OCI-LY3 (cell line): ENCODE results near the gene PLA1A.

Source experiments
- H2AFZ ChIP-seq: fragments of 200-600, 300-600 bp; shearing (Covaris generic); 2 replicates; pipeline ENCODE4 v1.6.0; 2014; ENCODE audit warnings: antibody characterized with exemption, low read depth, low read length
- H3K27ac ChIP-seq: fragments of 200-600, 300-600 bp; sonication (generic); 2 replicates; pipeline ENCODE4 v1.5.1; 2014; ENCODE audit warnings: mild to moderate bottlenecking, low read length, moderate library complexity, mixed read lengths
- H3K27me3 ChIP-seq: fragments of 200-600, 300-600 bp; sonication (generic); 2 replicates; pipeline ENCODE4 v1.6.1; 2014; ENCODE audit warnings: low read depth, low read length, mixed read lengths
- H3K36me3 ChIP-seq: fragments of 200-600, 300-600 bp; sonication (generic); replicated peaks from 2 replicates; pipeline ENCODE3; 2014; ENCODE audit warnings: low read depth, low read length, mixed read lengths
- H3K4me1 ChIP-seq: fragments of 300-600, 200-600 bp; sonication (generic); 2 replicates; pipeline ENCODE4 v1.6.1; 2014; ENCODE audit warnings: low read length, mixed read lengths
- H3K4me2 ChIP-seq: fragments of 200-600, 300-600 bp; sonication (generic); 2 replicates; pipeline ENCODE4 v1.6.1; 2014; ENCODE audit warnings: low read length, mixed read lengths
- H3K4me3 ChIP-seq: fragments of 300-600, 200-600 bp; sonication (generic); 2 replicates; pipeline ENCODE4 v1.5.1; 2014; ENCODE audit warnings: antibody characterized with exemption, mild to moderate bottlenecking, low read length, moderate library complexity
- H3K79me2 ChIP-seq: fragments of 300-600, 200-600 bp; shearing (Covaris generic); 2 replicates; pipeline ENCODE4 v1.6.1; 2014; ENCODE audit warnings: mild to moderate bottlenecking, low read length, mixed read lengths
- H3K9ac ChIP-seq: fragments of 300-600, 200-600 bp; shearing (Covaris generic); 2 replicates; pipeline ENCODE4 v1.6.0; 2014; ENCODE audit warnings: mild to moderate bottlenecking, low read length, moderate library complexity
- H3K9me3 ChIP-seq: fragments of 200-600, 300-600 bp; shearing (Covaris generic); 2 replicates; pipeline ENCODE4 v1.6.1; 2014; ENCODE audit warnings: low read length, mixed read lengths; ENCODE audit not compliant: insufficient read depth
- H4K20me1 ChIP-seq: fragments of 200-600, 300-600 bp; sonication (generic); 2 replicates; pipeline ENCODE4 v1.6.1; 2016; ENCODE audit warnings: low read length, mixed read lengths; ENCODE audit not compliant: insufficient read depth
- CTCF ChIP-seq: fragments of 200-600, 300-600 bp; sonication (generic); IDR thresholded peaks from 2 replicates; pipeline ENCODE4 v1.5.1; 2014; ENCODE audit warnings: antibody characterized with exemption, low read length, low read depth
- EZH2phosphoT487 ChIP-seq: fragments of 200-600 bp; shearing (Covaris generic); IDR thresholded peaks from 2 replicates; pipeline ENCODE4 v1.6.1; 2018; ENCODE audit warnings: antibody characterized with exemption, mixed run types, low read depth

The PLA1A gene

GRCh38 chr3:119580067-119580760 is 17.5 kb upstream of the PLA1A start:
- TF ChIP-seq EZH2phosphoT487 (no peak), CTCF (no peak)
- Histone ChIP-seq H3K27me3 (no peaks in the 10 kb centered on the region), H3K4me3 (peak overlapping the region; percentile 90), H3K4me2 (peak overlapping the region; percentile 100), H3K79me2 (peaks cover 17% of the 10 kb centered on the region), H3K4me1 (peaks cover 35% of the 10 kb centered on the region), H3K9ac (peak overlapping the region; percentile 99), H3K36me3 (peaks cover 11% of the 10 kb centered on the region), H4K20me1 (no peaks in the 10 kb centered on the region), H3K9me3 (no peaks in the 10 kb centered on the region), H3K27ac (peak overlapping the region; percentile 97), H2AFZ (peak overlapping the region; percentile 55)

- no peak overlapping the region for H3K9ac ChIP-seq
- TF ChIP-seq EZH2phosphoT487 = no peak
- no peak for TF ChIP-seq CTCF
Observed at GRCh38 chr3:119582178-119582577, 15.5 kb upstream of the PLA1A start.

GRCh38 chr3:119585208-119585607 is 12.5 kb upstream of the PLA1A start:
- H3K27me3 ChIP-seq = no peaks in the 10 kb centered on the region
- no peak overlapping the region for H3K27ac ChIP-seq
- no peaks in the 10 kb centered on the region for H4K20me1 ChIP-seq
- TF ChIP-seq CTCF (no peak), EZH2phosphoT487 (no peak)
- no peak overlapping the region for H3K4me3 ChIP-seq
- peaks cover 13% of the 10 kb centered on the region for H3K79me2 ChIP-seq
- H3K4me2 ChIP-seq = no peak overlapping the region
- H3K36me3 ChIP-seq = peaks cover 54% of the 10 kb centered on the region
- H2AFZ ChIP-seq = no peak overlapping the region
- H3K9me3 ChIP-seq = no peaks in the 10 kb centered on the region
- H3K9ac ChIP-seq = no peak overlapping the region
- H3K4me1 ChIP-seq = peaks cover 39% of the 10 kb centered on the region

More at GRCh38 chr3:119582178-119582577, 15.5 kb upstream of the PLA1A start:
- no peaks in the 10 kb centered on the region for H3K27me3 ChIP-seq
- peak overlapping the region; percentile 15 for H3K4me2 ChIP-seq
- H3K27ac ChIP-seq = no peak overlapping the region
- H3K36me3 ChIP-seq = peaks cover 24% of the 10 kb centered on the region
- H3K4me3 ChIP-seq = no peak overlapping the region
- peaks cover 17% of the 10 kb centered on the region for H3K79me2 ChIP-seq
- no peak overlapping the region for H2AFZ ChIP-seq
- no peaks in the 10 kb centered on the region for H3K9me3 ChIP-seq
- H4K20me1 ChIP-seq = no peaks in the 10 kb centered on the region
- H3K4me1 ChIP-seq = peaks cover 35% of the 10 kb centered on the region

- Histone ChIP-seq H3K9me3 (no peaks in the 10 kb centered on the region), H3K79me2 (peaks cover 7% of the 10 kb centered on the region; the same call in 1 of the 2 replicates), H3K4me2 (no peak overlapping the region), H3K4me1 (peaks cover 32% of the 10 kb centered on the region), H3K9ac (no peak overlapping the region), H3K27me3 (no peaks in the 10 kb centered on the region), H3K36me3 (peaks cover 62% of the 10 kb centered on the region), H2AFZ (no peak overlapping the region), H3K4me3 (no peak overlapping the region), H4K20me1 (no peaks in the 10 kb centered on the region), H3K27ac (no peak overlapping the region)
- TF ChIP-seq EZH2phosphoT487 (no peak), CTCF (no peak)
Observed at GRCh38 chr3:119585856-119586570, 11.7 kb upstream of the PLA1A start.
